ENCODE measurements around the gene TMSB10. TPM values are rescaled to one million over a fixed set of nuclear protein-coding genes. Genes with fewer than 3 reads are reported as not detected.

TMSB10 gene
- total RNA-seq, 2 donors from 2014 or later, result 1,502 to 3,073 TPM

- Mint-ChIP-seq H3K27me3 (no peaks in the 10 kb centered on the region), H3K9me3 (no peaks in the 10 kb centered on the region), H3K36me3 (no peaks in the 10 kb centered on the region), H3K4me3 (no peak overlapping the region), H3K4me1 (ENCODE audit: low read depth in 2 of 2) (peaks cover 9 to 17% of the 10 kb centered on the region in 2 donors), H3K27ac (no peak overlapping the region)
- ATAC-seq (no peak), DNase-seq (ENCODE audit: low spot score) (no peak)
These were observed 13.0 kb downstream of the TMSB10 start for GRCh38 chr2:84918430-84918829.

GRCh38 chr2:84919885-84920580 lies 14.6 kb downstream of the TMSB10 start:
- no peak for DNase-seq (ENCODE audit: low spot score)
- H3K27me3 Mint-ChIP-seq, result no peaks in the 10 kb centered on the region
- H3K9me3 Mint-ChIP-seq, result no peaks in the 10 kb centered on the region
- peak overlapping the region in 1 of 2 donors; percentile 52 for H3K27ac Mint-ChIP-seq
- H3K36me3 Mint-ChIP-seq, result no peaks in the 10 kb centered on the region
- H3K4me1 Mint-ChIP-seq (ENCODE audit: low read depth in 2 of 2), result peaks cover 16 to 25% of the 10 kb centered on the region in 2 donors
- H3K4me3 Mint-ChIP-seq, result no peak overlapping the region
- ATAC-seq, result no peak

GRCh38 chr2:84923009-84923408 lies 17.6 kb downstream of the TMSB10 start:
- no peak for ATAC-seq
- no peaks in the 10 kb centered on the region for H3K36me3 Mint-ChIP-seq
- no peak for DNase-seq (ENCODE audit: low spot score)
- no peak overlapping the region for H3K27ac Mint-ChIP-seq
- no peaks in the 10 kb centered on the region for H3K27me3 Mint-ChIP-seq
- no peak overlapping the region for H3K4me3 Mint-ChIP-seq
- peaks cover 37 to 50% of the 10 kb centered on the region in 2 donors for H3K4me1 Mint-ChIP-seq (ENCODE audit: low read depth in 2 of 2)
- no peaks in the 10 kb centered on the region for H3K9me3 Mint-ChIP-seq

GRCh38 chr2:84924173-84925106 lies 19.0 kb downstream of the TMSB10 start:
- Mint-ChIP-seq H3K9me3 (no peaks in the 10 kb centered on the region), H3K27me3 (no peaks in the 10 kb centered on the region), H3K36me3 (no peaks in the 10 kb centered on the region), H3K4me1 (ENCODE audit: low read depth in 2 of 2) (peaks cover 33 to 44% of the 10 kb centered on the region in 2 donors), H3K4me3 (peak overlapping the region; percentile 62), H3K27ac (peak overlapping the region; percentile 62 to 87)
- ATAC-seq (peak in 1 of 2 donors; percentile 2), DNase-seq (ENCODE audit: low spot score) (no peak)

GRCh38 chr2:84925336-84925723 lies 19.9 kb downstream of the TMSB10 start:
- DNase-seq (ENCODE audit: low spot score), result no peak
- no peaks in the 10 kb centered on the region for H3K36me3 Mint-ChIP-seq
- ATAC-seq, result no peak
- no peaks in the 10 kb centered on the region for H3K9me3 Mint-ChIP-seq
- H3K4me3 Mint-ChIP-seq, result peak overlapping the region; percentile 99
- no peaks in the 10 kb centered on the region for H3K27me3 Mint-ChIP-seq
- peak overlapping the region; percentile 83 to 87 for H3K27ac Mint-ChIP-seq
- H3K4me1 Mint-ChIP-seq (ENCODE audit: low read depth in 2 of 2), result peaks cover 30 to 36% of the 10 kb centered on the region in 2 donors

GRCh38 chr2:84925724-84926376 lies 20.4 kb downstream of the TMSB10 start:
- Mint-ChIP-seq H3K9me3 (no peaks in the 10 kb centered on the region), H3K36me3 (no peaks in the 10 kb centered on the region), H3K4me3 (peak overlapping the region; percentile 99), H3K27ac (peak overlapping the region; percentile 83 to 87), H3K27me3 (no peaks in the 10 kb centered on the region), H3K4me1 (ENCODE audit: low read depth in 2 of 2) (peaks cover 28 to 34% of the 10 kb centered on the region in 2 donors)
- peak; percentile 93 for DNase-seq (ENCODE audit: low spot score)
- ATAC-seq, result peak; percentile 93 to 95

- Mint-ChIP-seq H3K4me1 (ENCODE audit: low read depth in 2 of 2) (peaks cover 28 to 34% of the 10 kb centered on the region in 2 donors), H3K4me3 (peak overlapping the region; percentile 99), H3K36me3 (no peaks in the 10 kb centered on the region), H3K9me3 (no peaks in the 10 kb centered on the region), H3K27me3 (no peaks in the 10 kb centered on the region), H3K27ac (peak overlapping the region; percentile 83 to 87)
- ATAC-seq (no peak), DNase-seq (ENCODE audit: low spot score) (no peak)
These were observed 21.8 kb downstream of the TMSB10 start for GRCh38 chr2:84927275-84927627.

- Mint-ChIP-seq H3K27ac (peak overlapping the region in 1 of 2 donors; percentile 18), H3K27me3 (no peaks in the 10 kb centered on the region), H3K4me3 (no peak overlapping the region)
These were observed 25.9 kb downstream of the TMSB10 start for GRCh38 chr2:84931384-84931821.

GRCh38 chr2:84938194-84938879 lies 32.9 kb downstream of the TMSB10 start:
- H3K36me3 Mint-ChIP-seq, result no peaks in the 10 kb centered on the region
- H3K9me3 Mint-ChIP-seq, result no peaks in the 10 kb centered on the region
- H3K27me3 Mint-ChIP-seq, result no peaks in the 10 kb centered on the region
- peak overlapping the region; percentile 90 for H3K4me3 Mint-ChIP-seq
- peaks cover 19 to 24% of the 10 kb centered on the region in 2 donors for H3K4me1 Mint-ChIP-seq (ENCODE audit: low read depth in 2 of 2)
- H3K27ac Mint-ChIP-seq, result peak overlapping the region; percentile 94 to 97
- peak; percentile 85 for ATAC-seq
- no peak for DNase-seq (ENCODE audit: low spot score)

More at GRCh38 chr2:84931384-84931821, 25.9 kb downstream of the TMSB10 start:
- Mint-ChIP-seq H3K4me1 (ENCODE audit: low read depth in 2 of 2) (peaks cover 10 to 13% of the 10 kb centered on the region in 2 donors), H3K36me3 (no peaks in the 10 kb centered on the region), H3K9me3 (no peaks in the 10 kb centered on the region)
- DNase-seq (ENCODE audit: low spot score) (no peak), ATAC-seq (no peak)

- Mint-ChIP-seq H3K27me3 (no peaks in the 10 kb centered on the region), H3K4me3 (peak overlapping the region; percentile 90), H3K27ac (peak overlapping the region; percentile 94 to 97), H3K36me3 (no peaks in the 10 kb centered on the region), H3K4me1 (ENCODE audit: low read depth in 2 of 2) (peaks cover 25% of the 10 kb centered on the region in 2 donors), H3K9me3 (no peaks in the 10 kb centered on the region)
- ATAC-seq, result peak; percentile 92
- peak; percentile 86 for DNase-seq (ENCODE audit: low spot score)
These were observed 34.1 kb downstream of the TMSB10 start for GRCh38 chr2:84939426-84940087.

GRCh38 chr2:84940088-84940470 lies 34.6 kb downstream of the TMSB10 start:
- DNase-seq (ENCODE audit: low spot score) (no peak), ATAC-seq (no peak)
- Mint-ChIP-seq H3K27ac (peak overlapping the region; percentile 94 to 97), H3K36me3 (no peaks in the 10 kb centered on the region), H3K4me3 (peak overlapping the region; percentile 90), H3K27me3 (no peaks in the 10 kb centered on the region), H3K9me3 (no peaks in the 10 kb centered on the region), H3K4me1 (ENCODE audit: low read depth in 2 of 2) (peaks cover 30 to 31% of the 10 kb centered on the region in 2 donors)

GRCh38 chr2:84940831-84941412 lies 35.5 kb downstream of the TMSB10 start:
- Mint-ChIP-seq H3K4me1 (ENCODE audit: low read depth in 2 of 2) (peaks cover 33 to 34% of the 10 kb centered on the region in 2 donors), H3K36me3 (no peaks in the 10 kb centered on the region), H3K27ac (peak overlapping the region in 1 of 2 donors; percentile 23), H3K27me3 (no peaks in the 10 kb centered on the region), H3K9me3 (no peaks in the 10 kb centered on the region), H3K4me3 (no peak overlapping the region)
- ATAC-seq (no peak), DNase-seq (ENCODE audit: low spot score) (no peak)
